ENCODE data around the gene SPRR2D.

DNA sequence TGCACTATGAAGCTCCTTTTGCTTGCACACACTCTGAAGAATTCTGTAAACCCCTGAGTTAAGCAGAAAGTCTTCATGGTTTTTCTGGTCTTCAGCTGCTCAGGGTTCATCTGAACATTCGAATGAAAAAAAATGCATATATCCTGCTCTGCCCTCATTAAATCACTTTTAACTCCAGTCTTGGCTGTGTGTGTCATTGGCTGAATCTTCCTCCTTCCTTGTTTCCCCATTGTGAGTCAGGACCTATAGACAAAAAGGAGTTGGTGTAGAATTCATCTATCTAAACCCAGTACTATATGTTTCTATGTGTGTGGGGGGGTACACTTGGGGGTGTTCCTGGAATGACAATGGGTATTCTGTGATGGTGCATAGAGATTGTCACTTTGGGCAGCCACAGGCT is 16.5 kb downstream of the SPRR2D start:
- TF ChIP-seq, protein P1, sequence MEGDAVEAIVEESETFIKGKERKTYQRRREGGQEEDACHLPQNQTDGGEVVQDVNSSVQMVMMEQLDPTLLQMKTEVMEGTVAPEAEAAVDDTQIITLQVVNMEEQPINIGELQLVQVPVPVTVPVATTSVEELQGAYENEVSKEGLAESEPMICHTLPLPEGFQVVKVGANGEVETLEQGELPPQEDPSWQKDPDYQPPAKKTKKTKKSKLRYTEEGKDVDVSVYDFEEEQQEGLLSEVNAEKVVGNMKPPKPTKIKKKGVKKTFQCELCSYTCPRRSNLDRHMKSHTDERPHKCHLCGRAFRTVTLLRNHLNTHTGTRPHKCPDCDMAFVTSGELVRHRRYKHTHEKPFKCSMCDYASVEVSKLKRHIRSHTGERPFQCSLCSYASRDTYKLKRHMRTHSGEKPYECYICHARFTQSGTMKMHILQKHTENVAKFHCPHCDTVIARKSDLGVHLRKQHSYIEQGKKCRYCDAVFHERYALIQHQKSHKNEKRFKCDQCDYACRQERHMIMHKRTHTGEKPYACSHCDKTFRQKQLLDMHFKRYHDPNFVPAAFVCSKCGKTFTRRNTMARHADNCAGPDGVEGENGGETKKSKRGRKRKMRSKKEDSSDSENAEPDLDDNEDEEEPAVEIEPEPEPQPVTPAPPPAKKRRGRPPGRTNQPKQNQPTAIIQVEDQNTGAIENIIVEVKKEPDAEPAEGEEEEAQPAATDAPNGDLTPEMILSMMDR (conservative IDR thresholded peaks at IDR 0.05; ENCODE audit: low read length), result no peak
- no peak for TF ChIP-seq EZH2phosphoT487 (IDR thresholded peaks at IDR 0.05; ENCODE audit: borderline replicate concordance)

Data from Loucy (cell line).